ENCODE data around the gene CNTNAP2. TPM values are rescaled to one million over a fixed set of nuclear protein-coding genes. Genes with fewer than 3 reads are reported as not detected.

Gene CNTNAP2
- total and polyA plus RNA-seq, 9 of the 15 experiments (the other 6 are each of a cell fraction or from before 2014, with no cell fraction given) = 0.04 to 0.62 (median 0.09) TPM; not detected in 4

GRCh38 chr7:146433501-146433900 lies 316.9 kb downstream of the CNTNAP2 start:
- H2AFZ ChIP-seq (ENCODE audit: low read depth, low read length) = no peak overlapping the region
- H3K79me2 ChIP-seq (ENCODE audit: control insufficient read depth, insufficient read depth, low read length) = no peaks in the 10 kb centered on the region
- ChIA-PET CTCF (ENCODE audit: low intra/inter-chr PET ratio) (no interaction called here), POLR2A (no interaction called here)
- no peak overlapping the region for H3K4me2 ChIP-seq (ENCODE audit: insufficient read depth, low read length)
- no peak for DNase-seq (ENCODE audit: extremely low read depth in 1 of 4, low spot score in 3 of 4)
- H3K36me3 ChIP-seq (ENCODE audit: control insufficient read depth, insufficient read depth, low read length) = no peaks in the 10 kb centered on the region
- FAIRE-seq = no peak
- no peak for ATAC-seq
- H3K4me1 ChIP-seq (replicated peaks in 1 of 2; ENCODE audit: control insufficient read depth in 2 of 2, insufficient read depth in 2 of 2, low read length in 2 of 2) = no peaks in the 10 kb centered on the region
- H4K20me1 ChIP-seq (replicated peaks; ENCODE audit: control insufficient read depth, insufficient read depth, low read length) = no peaks in the 10 kb centered on the region
- H3K4me3 ChIP-seq = no peak overlapping the region
- intact Hi-C loops (cut with micrococcal nuclease) = no loop called here
- no TSS peak for BruUV-seq (replicated peaks)
- no peak overlapping the region for H3K9ac ChIP-seq (ENCODE audit: insufficient read depth in 1 of 2, low read depth in 2 of 2, low read length in 2 of 2)
- H3K9me3 ChIP-seq (replicated peaks; ENCODE audit: control insufficient read depth, insufficient read depth, low read depth, low read length) = 0 out of 2 replicates have a peak, but pooled peaks cover 2% of the 10 kb centered on the region
- H3K9me1 ChIP-seq (ENCODE audit: control insufficient read depth, insufficient read depth, low read length) = no peaks in the 10 kb centered on the region
- H3K27me3 ChIP-seq (ENCODE audit: control insufficient read depth in 2 of 2, insufficient read depth in 2 of 2, low read length in 2 of 2) = no peaks in the 10 kb centered on the region
- in situ Hi-C loops (cut with MboI) = no loop called here
- no peak overlapping the region for H3K27ac ChIP-seq (ENCODE audit: extremely low read depth, low read depth, low read length)
- 0% methylated on average over 3 of the region's 3 CpGs for WGBS (ENCODE audit: insufficient coverage, low coverage, missing lambda C conversion rate)
- no peak for TF ChIP-seq ZNF263 (CRISPR knock-in tag; IDR thresholded peaks at IDR 0.05; ENCODE audit: borderline replicate concordance)
- no peak for TF ChIP-seq ARID4B (CRISPR knock-in tag; IDR thresholded peaks at IDR 0.05)
- TF ChIP-seq NFYB (IDR thresholded peaks at IDR 0.05; ENCODE audit: extremely low read depth, insufficient read length) = no peak
- TF ChIP-seq, protein P1, sequence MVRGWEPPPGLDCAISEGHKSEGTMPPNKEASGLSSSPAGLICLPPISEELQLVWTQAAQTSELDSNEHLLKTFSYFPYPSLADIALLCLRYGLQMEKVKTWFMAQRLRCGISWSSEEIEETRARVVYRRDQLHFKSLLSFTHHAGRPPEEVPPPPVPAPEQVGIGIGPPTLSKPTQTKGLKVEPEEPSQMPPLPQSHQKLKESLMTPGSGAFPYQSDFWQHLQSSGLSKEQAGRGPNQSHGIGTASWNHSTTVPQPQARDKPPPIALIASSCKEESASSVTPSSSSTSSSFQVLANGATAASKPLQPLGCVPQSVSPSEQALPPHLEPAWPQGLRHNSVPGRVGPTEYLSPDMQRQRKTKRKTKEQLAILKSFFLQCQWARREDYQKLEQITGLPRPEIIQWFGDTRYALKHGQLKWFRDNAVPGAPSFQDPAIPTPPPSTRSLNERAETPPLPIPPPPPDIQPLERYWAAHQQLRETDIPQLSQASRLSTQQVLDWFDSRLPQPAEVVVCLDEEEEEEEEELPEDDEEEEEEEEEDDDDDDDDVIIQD (CRISPR knock-in tag; IDR thresholded peaks at IDR 0.05) = no peak
- TF ChIP-seq HDAC8 (tag; IDR thresholded peaks at IDR 0.05) = no peak
